ENCODE measurements around the gene LYAR. TPM values are rescaled to one million over a fixed set of nuclear protein-coding genes. Genes with fewer than 3 reads are reported as not detected.

LYAR gene
- total and polyA plus RNA-seq, 2 experiments from 2014 or later: 44.0 to 105 TPM

DNA sequence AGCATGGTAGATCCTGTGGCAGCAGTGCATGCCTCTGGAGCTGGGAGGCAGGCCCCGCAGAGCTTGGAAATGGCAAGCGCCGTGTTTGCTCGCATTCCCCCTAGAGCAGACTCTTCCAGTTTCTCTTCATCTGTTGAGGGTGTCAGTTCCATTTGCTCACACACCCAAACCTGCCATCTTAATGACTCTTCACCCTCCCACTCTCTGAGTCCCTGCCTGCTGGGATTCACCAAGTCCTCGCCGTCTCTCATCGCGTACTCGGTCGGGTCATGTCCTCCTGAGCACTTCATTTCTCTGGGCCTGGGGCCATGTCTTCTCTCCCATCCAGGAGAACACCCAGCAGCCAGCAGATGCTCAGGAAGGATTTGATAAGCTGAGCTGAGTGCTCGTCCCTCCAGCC lies 17.0 kb upstream of the LYAR start:
- ATAC-seq (no peak), DNase-seq (ENCODE audit: low spot score) (no peak)
- Mint-ChIP-seq H3K4me1 (no peaks in the 10 kb centered on the region), H3K4me3 (no peak overlapping the region), H3K27me3 (ENCODE audit: insufficient read depth, low read depth, poor library complexity) (no peaks in the 10 kb centered on the region), H3K36me3 (ENCODE audit: low read depth) (peaks cover 11% of the 10 kb centered on the region; the same call in 2 of the 3 replicates), H3K9me3 (no peaks in the 10 kb centered on the region), H3K27ac (no peak overlapping the region)
- H3F3A ChIP-seq (replicated peaks; ENCODE audit: low read depth): no peaks in the 10 kb centered on the region; the same call in 1 of the 2 replicates
- H3K27me3 ChIP-seq (ENCODE audit: insufficient read depth): no peaks in the 10 kb centered on the region
- H3K4me3 ChIP-seq: no peak overlapping the region
- no peaks in the 10 kb centered on the region for H3K4me1 ChIP-seq (ENCODE audit: insufficient read depth)
- H3K36me3 ChIP-seq (ENCODE audit: insufficient read depth): no peaks in the 10 kb centered on the region
- no peaks in the 10 kb centered on the region for H3K9me2 ChIP-seq (ENCODE audit: insufficient read depth)
- no peak overlapping the region for H3K4me2 ChIP-seq
- no peak overlapping the region for H3K27ac ChIP-seq (ENCODE audit: low read depth)
- H4K20me1 ChIP-seq (replicated peaks; ENCODE audit: insufficient read depth): peaks cover 10% of the 10 kb centered on the region; the same call in 1 of the 2 replicates
- no peaks in the 10 kb centered on the region for H3K79me2 ChIP-seq (replicated peaks; ENCODE audit: insufficient read depth)
- no peak overlapping the region for H2AFZ ChIP-seq
- TF ChIP-seq JUNB (IDR thresholded peaks at IDR 0.05; ENCODE audit: unreplicated experiment) (no peak), EZH2 (IDR thresholded peaks at IDR 0.05; ENCODE audit: low read depth, unreplicated experiment) (no peak), NANOG (IDR thresholded peaks at IDR 0.05; ENCODE audit: borderline replicate concordance) (no peak), STAT1 (IDR thresholded peaks at IDR 0.05; ENCODE audit: unreplicated experiment) (no peak), POLR2AphosphoS5 (IDR thresholded peaks at IDR 0.05; ENCODE audit: low read depth) (no peak), ZNF331 (CRISPR knock-in tag; IDR thresholded peaks at IDR 0.05; ENCODE audit: low read depth) (no peak), REST (IDR thresholded peaks at IDR 0.05; ENCODE audit: unreplicated experiment) (no peak)
- TF ChIP-seq, protein P1, sequence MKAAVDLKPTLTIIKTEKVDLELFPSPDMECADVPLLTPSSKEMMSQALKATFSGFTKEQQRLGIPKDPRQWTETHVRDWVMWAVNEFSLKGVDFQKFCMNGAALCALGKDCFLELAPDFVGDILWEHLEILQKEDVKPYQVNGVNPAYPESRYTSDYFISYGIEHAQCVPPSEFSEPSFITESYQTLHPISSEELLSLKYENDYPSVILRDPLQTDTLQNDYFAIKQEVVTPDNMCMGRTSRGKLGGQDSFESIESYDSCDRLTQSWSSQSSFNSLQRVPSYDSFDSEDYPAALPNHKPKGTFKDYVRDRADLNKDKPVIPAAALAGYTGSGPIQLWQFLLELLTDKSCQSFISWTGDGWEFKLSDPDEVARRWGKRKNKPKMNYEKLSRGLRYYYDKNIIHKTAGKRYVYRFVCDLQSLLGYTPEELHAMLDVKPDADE (IDR thresholded peaks at IDR 0.05): no peak

GRCh38 chr4:4302416-4302815 lies 12.5 kb upstream of the LYAR start:
- DNase-seq (ENCODE audit: low spot score): no peak
- no peaks in the 10 kb centered on the region for H3K27me3 Mint-ChIP-seq (ENCODE audit: insufficient read depth, low read depth, poor library complexity)
- Histone ChIP-seq H3K36me3 (ENCODE audit: insufficient read depth) (no peaks in the 10 kb centered on the region), H2AFZ (no peak overlapping the region), H3K4me3 (no peak overlapping the region), H3K9me2 (ENCODE audit: insufficient read depth) (no peaks in the 10 kb centered on the region), H3K27ac (ENCODE audit: low read depth) (no peak overlapping the region), H3K4me1 (ENCODE audit: insufficient read depth) (no peaks in the 10 kb centered on the region), H4K20me1 (replicated peaks; ENCODE audit: insufficient read depth) (peaks cover 10% of the 10 kb centered on the region), H3K27me3 (ENCODE audit: insufficient read depth) (no peaks in the 10 kb centered on the region), H3K79me2 (replicated peaks; ENCODE audit: insufficient read depth) (no peaks in the 10 kb centered on the region; the same call in 1 of the 2 replicates), H3K4me2 (no peak overlapping the region), H3F3A (replicated peaks; ENCODE audit: low read depth) (no peaks in the 10 kb centered on the region; the same call in 1 of the 2 replicates)
- H3K27ac Mint-ChIP-seq: no peak overlapping the region
- H3K4me3 Mint-ChIP-seq: no peak overlapping the region
- peaks cover 12% of the 10 kb centered on the region; the same call in 2 of the 3 replicates for H3K36me3 Mint-ChIP-seq (ENCODE audit: low read depth)
- H3K9me3 Mint-ChIP-seq: no peaks in the 10 kb centered on the region
- ATAC-seq: no peak
- no peaks in the 10 kb centered on the region for H3K4me1 Mint-ChIP-seq
- TF ChIP-seq ZNF462 (CRISPR knock-in tag; IDR thresholded peaks at IDR 0.05): no peak
- TF ChIP-seq, protein P1 (IDR thresholded peaks at IDR 0.05): no peak

Data from GM23338 (cell line).